Fibroblast of lung (primary cell): ENCODE measurements around the gene ARVCF. TPM values are rescaled to one million over a fixed set of nuclear protein-coding genes. Genes with fewer than 3 reads are reported as not detected.

ENCODE experiments used
- DNase-seq, 2 donors: peaks; one replicate each; pipeline versions ENCODE4 v3.0.0 to v3.0.0-alpha.2; 2010; ENCODE audit warnings: low read depth in 2 of 2
- H2AFZ ChIP-seq: 2 replicates; pipeline ENCODE4 v1.5.1; 2012; ENCODE audit warnings: low read length, control low read depth, inconsistent platforms
- H3K27ac ChIP-seq: 2 replicates; pipeline ENCODE4 v1.5.1; 2011; ENCODE audit warnings: low read length, control low read depth; ENCODE audit not compliant: insufficient read depth
- H3K27me3 ChIP-seq: 2 replicates; pipeline ENCODE4 v1.5.1; 2011; ENCODE audit warnings: mild to moderate bottlenecking, low read length; ENCODE audit not compliant: control insufficient read depth, insufficient read depth
- H3K36me3 ChIP-seq: 2 replicates; pipeline ENCODE4 v1.5.1; 2011; ENCODE audit warnings: low read length; ENCODE audit not compliant: control insufficient read depth, insufficient read depth
- H3K4me1 ChIP-seq: 2 replicates; pipeline ENCODE4 v1.5.1; 2011; ENCODE audit warnings: low read length; ENCODE audit not compliant: control insufficient read depth, insufficient read depth; ENCODE audit errors: extremely low read depth
- H3K4me2 ChIP-seq: 2 replicates; pipeline ENCODE4 v1.5.1; 2011; ENCODE audit warnings: low read length, control low read depth; ENCODE audit not compliant: insufficient read depth; ENCODE audit errors: extremely low read depth
- H3K4me3 ChIP-seq, 4 experiments: fragments of 200-600 bp in 1 of 4; sonication (generic) in 1 of 4; replicated peaks in 1 of 4; 2 replicates each; pipeline ENCODE4 v1.5.1; 2011 to 2016; ENCODE audit warnings: low read length in 4 of 4, low read depth in 3 of 4, mild to moderate bottlenecking in 3 of 4, control low read depth in 2 of 4, inconsistent platforms in 1 of 4, mixed read lengths in 1 of 4; ENCODE audit not compliant: insufficient read depth in 1 of 4; ENCODE audit errors: control extremely low read depth in 1 of 4
- H3K79me2 ChIP-seq: 2 replicates; pipeline ENCODE4 v1.5.1; 2012; ENCODE audit warnings: mild to moderate bottlenecking, low read length, inconsistent platforms; ENCODE audit not compliant: control insufficient read depth, insufficient read depth
- H3K9ac ChIP-seq: 2 replicates; pipeline ENCODE4 v1.5.1; 2011; ENCODE audit warnings: mild to moderate bottlenecking, low read length, control low read depth; ENCODE audit not compliant: insufficient read depth
- H3K9me3 ChIP-seq: 2 replicates; pipeline ENCODE4 v1.5.1; 2012; ENCODE audit warnings: low read depth, low read length; ENCODE audit not compliant: control insufficient read depth, insufficient read depth
- H4K20me1 ChIP-seq: 2 replicates; pipeline ENCODE4 v1.5.1; 2011; ENCODE audit warnings: low read length; ENCODE audit not compliant: control insufficient read depth, insufficient read depth; ENCODE audit errors: extremely low read depth
- EZH2 ChIP-seq: IDR thresholded peaks from 2 replicates; pipeline ENCODE4 v1.5.1; 2012; ENCODE audit warnings: low read length, control low read depth, mild to moderate bottlenecking; ENCODE audit errors: missing control alignments
- polyA plus RNA-seq, 2 donors: library from polyadenylated mRNA; depleted of rRNA in 1 of 2; stranded (reverse) in 1 of 2; unstranded in 1 of 2; fragments of >200 nt; gene quantifications; 2 replicates each; pipeline ENCODE4 v1.2.1, GENCODE V29; 2011 to 2012; ENCODE audit warnings: missing spikeins in 1 of 2
- total RNA-seq: library from RNA; depleted of rRNA; stranded (reverse); fragments of >200 nt; gene quantifications from 2 replicates; pipeline ENCODE4 v1.2.1, GENCODE V29; 2014
- TF ChIP-seq, protein P1 (sequence below), 2 donors: IDR thresholded peaks in 1 of 2; conservative IDR thresholded peaks in 1 of 2; 1 replicate in 1 of 2; 2 replicates in 1 of 2; pipeline ENCODE4 v1.5.1; 2011 to 2012; ENCODE audit warnings: low read length in 2 of 2, control low read depth in 1 of 2, inconsistent platforms in 1 of 2, low read depth in 1 of 2, mild to moderate bottlenecking in 1 of 2

ARVCF gene
- total and polyA plus RNA-seq, 2 donors (not counting 1 experiment from before 2014, with no cell fraction given): 2.0 to 15.7 TPM

DNA sequence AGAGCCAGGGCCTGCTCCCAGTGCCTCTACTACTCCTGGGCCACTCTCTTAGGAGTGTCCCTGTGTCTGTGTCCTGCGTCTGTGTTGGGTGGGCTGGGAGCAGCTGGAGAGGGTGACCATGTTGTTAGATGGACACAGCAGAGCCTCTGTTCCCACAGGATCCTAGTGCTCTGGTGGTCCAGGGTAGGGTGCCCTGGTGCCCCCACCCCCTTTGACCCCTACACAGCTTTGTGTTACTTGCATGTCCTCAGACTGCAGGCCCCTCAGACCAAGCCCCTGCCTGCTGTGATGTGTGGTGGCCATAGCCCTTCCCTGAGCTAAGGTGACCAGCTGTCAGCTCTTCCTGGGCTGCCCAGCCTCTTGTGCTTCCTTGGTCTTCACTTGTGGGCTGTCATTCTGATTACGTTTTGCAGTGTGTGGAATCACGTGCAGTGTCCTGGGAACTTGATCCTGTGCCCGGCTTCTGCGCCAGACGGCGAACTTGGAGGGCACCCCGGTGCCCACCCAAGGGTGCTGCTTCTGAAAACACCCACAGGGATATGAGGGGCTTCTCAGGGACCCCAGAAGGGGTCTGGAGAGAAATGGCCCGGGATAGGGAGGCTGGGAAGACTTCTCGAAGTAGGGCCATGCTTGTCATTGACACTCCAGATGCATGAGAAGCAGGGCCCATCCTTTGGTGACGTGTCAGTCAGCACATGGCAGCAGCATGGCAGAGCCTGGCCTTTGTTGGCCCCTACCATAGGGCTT, 5.8 kb upstream of the ARVCF start:
- TF ChIP-seq, protein P1, sequence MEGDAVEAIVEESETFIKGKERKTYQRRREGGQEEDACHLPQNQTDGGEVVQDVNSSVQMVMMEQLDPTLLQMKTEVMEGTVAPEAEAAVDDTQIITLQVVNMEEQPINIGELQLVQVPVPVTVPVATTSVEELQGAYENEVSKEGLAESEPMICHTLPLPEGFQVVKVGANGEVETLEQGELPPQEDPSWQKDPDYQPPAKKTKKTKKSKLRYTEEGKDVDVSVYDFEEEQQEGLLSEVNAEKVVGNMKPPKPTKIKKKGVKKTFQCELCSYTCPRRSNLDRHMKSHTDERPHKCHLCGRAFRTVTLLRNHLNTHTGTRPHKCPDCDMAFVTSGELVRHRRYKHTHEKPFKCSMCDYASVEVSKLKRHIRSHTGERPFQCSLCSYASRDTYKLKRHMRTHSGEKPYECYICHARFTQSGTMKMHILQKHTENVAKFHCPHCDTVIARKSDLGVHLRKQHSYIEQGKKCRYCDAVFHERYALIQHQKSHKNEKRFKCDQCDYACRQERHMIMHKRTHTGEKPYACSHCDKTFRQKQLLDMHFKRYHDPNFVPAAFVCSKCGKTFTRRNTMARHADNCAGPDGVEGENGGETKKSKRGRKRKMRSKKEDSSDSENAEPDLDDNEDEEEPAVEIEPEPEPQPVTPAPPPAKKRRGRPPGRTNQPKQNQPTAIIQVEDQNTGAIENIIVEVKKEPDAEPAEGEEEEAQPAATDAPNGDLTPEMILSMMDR (conservative IDR thresholded peaks at IDR 0.05 in 1 of 2, IDR thresholded peaks at IDR 0.05 in 1 of 2; ENCODE audit: low read depth in 1 of 2, low read length in 2 of 2): no peak
- no peak overlapping the region for H3K9ac ChIP-seq
- peaks cover 2% of the 10 kb centered on the region for H3K4me1 ChIP-seq
- H4K20me1 ChIP-seq: no peaks in the 10 kb centered on the region
- peak overlapping the region; percentile 89 for H3K27ac ChIP-seq
- H2AFZ ChIP-seq: no peak overlapping the region
- peaks cover 20% of the 10 kb centered on the region for H3K79me2 ChIP-seq
- H3K4me3 ChIP-seq: peak overlapping the region in 3 of 4 experiments; percentile 81 to 94 (median 94)
- H3K4me2 ChIP-seq: peak overlapping the region; percentile 99
- peaks cover 5% of the 10 kb centered on the region for H3K27me3 ChIP-seq
- H3K9me3 ChIP-seq: no peaks in the 10 kb centered on the region
- no peak for DNase-seq
- H3K36me3 ChIP-seq: no peaks in the 10 kb centered on the region

DNA sequence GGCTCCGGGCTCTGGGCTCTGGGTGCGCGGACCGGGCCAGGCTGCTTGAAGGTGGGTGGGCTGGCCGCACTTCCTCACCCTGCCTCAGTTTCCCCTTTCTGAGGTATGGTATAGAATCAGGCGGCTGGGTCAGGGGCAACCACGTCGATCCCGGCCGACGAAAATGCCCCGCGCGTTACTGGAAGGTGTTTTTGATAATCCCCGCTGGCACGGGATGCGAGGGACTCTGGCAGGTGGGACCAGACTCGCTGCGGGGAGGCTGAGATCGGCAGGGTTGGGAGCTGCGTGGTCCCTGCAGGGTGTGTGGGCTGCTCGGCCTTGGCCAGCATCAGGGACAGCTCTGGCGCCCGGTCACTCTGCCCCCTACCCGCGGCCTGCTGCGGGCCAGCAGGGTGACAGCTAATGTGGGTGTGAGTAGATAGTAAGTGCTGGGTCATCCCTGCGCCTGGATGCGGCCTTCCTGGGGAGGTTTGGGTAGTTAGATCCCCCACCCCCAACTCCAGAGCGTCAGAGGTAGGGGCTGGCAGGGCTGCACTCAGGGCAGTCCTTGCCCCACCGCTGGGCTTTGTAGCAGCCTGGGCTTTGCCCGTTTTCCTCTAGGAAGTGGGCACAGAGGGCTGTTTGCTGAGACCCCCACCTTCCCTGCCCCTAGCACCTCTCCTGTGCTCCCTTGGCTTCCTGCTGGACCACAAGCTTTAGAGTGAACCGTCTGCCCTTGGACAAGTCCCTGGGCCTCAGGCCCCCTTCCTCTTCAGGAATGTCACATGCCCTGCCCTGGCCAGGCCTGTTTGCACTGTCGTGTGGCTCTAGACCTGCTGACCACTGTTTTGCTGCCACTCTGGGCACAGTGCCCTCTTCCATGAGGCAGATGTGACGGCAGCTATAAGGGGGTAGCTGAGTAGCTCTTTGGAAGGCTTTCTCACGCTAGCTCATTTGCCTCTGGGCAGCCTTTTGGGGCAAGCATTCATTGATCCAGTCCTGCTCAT, 4.9 kb upstream of the ARVCF start:
- H2AFZ ChIP-seq: peak overlapping the region; percentile 35
- H4K20me1 ChIP-seq: no peaks in the 10 kb centered on the region
- H3K79me2 ChIP-seq: peaks cover 20% of the 10 kb centered on the region
- TF ChIP-seq, protein P1 (conservative IDR thresholded peaks at IDR 0.05 in 1 of 2, IDR thresholded peaks at IDR 0.05 in 1 of 2; ENCODE audit: low read depth in 1 of 2, low read length in 2 of 2): no peak
- H3K4me1 ChIP-seq: peaks cover 2% of the 10 kb centered on the region
- peak overlapping the region; percentile 89 for H3K27ac ChIP-seq
- peak; percentile 27 to 58 for DNase-seq
- peaks cover 5% of the 10 kb centered on the region for H3K27me3 ChIP-seq
- H3K36me3 ChIP-seq: no peaks in the 10 kb centered on the region
- H3K9me3 ChIP-seq: no peaks in the 10 kb centered on the region
- peak overlapping the region; percentile 99 for H3K4me2 ChIP-seq
- H3K4me3 ChIP-seq: peak overlapping the region; percentile 81 to 96 (median 94)
- H3K9ac ChIP-seq: peak overlapping the region; percentile 89

- H3K4me1 ChIP-seq: peaks cover 2% of the 10 kb centered on the region
- no peak for TF ChIP-seq EZH2
- TF ChIP-seq, protein P1 (conservative IDR thresholded peaks at IDR 0.05 in 1 of 2, IDR thresholded peaks at IDR 0.05 in 1 of 2; ENCODE audit: low read depth in 1 of 2, low read length in 2 of 2): no peak
- H3K79me2 ChIP-seq: peaks cover 20% of the 10 kb centered on the region
- H3K4me3 ChIP-seq: peak within 1 kb of the TSS; percentile 81 to 96 (median 94)
- peak within 1 kb of the TSS; percentile 95 for H2AFZ ChIP-seq
- DNase-seq: peak; percentile 83
- H3K27me3 ChIP-seq: peaks cover 5% of the 10 kb centered on the region
- H3K4me2 ChIP-seq: peak within 1 kb of the TSS; percentile 99
- H3K36me3 ChIP-seq: no peaks in the 10 kb centered on the region
- H3K9ac ChIP-seq: peak within 1 kb of the TSS; percentile 89
- peak within 1 kb of the TSS; percentile 89 for H3K27ac ChIP-seq
- H4K20me1 ChIP-seq: no peaks in the 10 kb centered on the region
- H3K9me3 ChIP-seq: no peaks in the 10 kb centered on the region
These were observed 4.0 kb upstream of the ARVCF start, which contains the start of gene TANGO2 for GRCh38 chr22:20020533-20021195. Gene TANGO2, plus strand, starts transcription at chr22:20021110. Its CDS starts 15,689 bp downstream, at chr22:20036799.
